Naive thymus-derived CD8-positive, alpha-beta T cell (primary cell): ENCODE measurements around the gene TMEM74B. TPM values are rescaled to one million over a fixed set of nuclear protein-coding genes. Genes with fewer than 3 reads are reported as not detected.
"Not testable (repeated sequence)": the region's sequence is repeated elsewhere in the genome, so short reads cannot be mapped to it uniquely, and the experiment has no call there.

Experiments used
- ATAC-seq, 2 donors: fragments of 150-1000 bp; cut with Tn5 transposase in 1 of 2; sonication (Bioruptor Pico), chemical (Tn5 transposase) in 1 of 2; 1 replicate in 1 of 2; 2 replicates in 1 of 2; pipeline ENCODE4 v1.10.0; 2021; ENCODE audit warnings: mild to moderate bottlenecking in 2 of 2, moderate library complexity in 2 of 2
- POLR2A ChIA-PET: fragments of 350-600 bp; sonication (Branson Sonifier 250); formaldehyde crosslinking; loops from one replicate; lab custom pipeline; 2021; ENCODE audit warnings: antibody characterized with exemption; lab: Charles Lee
- DNase-seq, 10 donors: peaks; one replicate each; pipeline versions ENCODE4 v3.0.0 to v3.0.0-alpha.2; 2020 to 2022
- H3K27ac Mint-ChIP-seq, 10 donors: one replicate each; pipeline ENCODE4 v1.8.0; 2020 to 2022; ENCODE audit warnings: mild to moderate bottlenecking in 10 of 10, mixed read lengths in 10 of 10, moderate library complexity in 4 of 10, inconsistent platforms in 1 of 10
- H3K27me3 Mint-ChIP-seq, 5 donors: one replicate each; pipeline ENCODE4 v1.8.0; 2021 to 2022; ENCODE audit warnings: mixed read lengths in 5 of 5
- H3K36me3 Mint-ChIP-seq, 3 donors: one replicate each; pipeline ENCODE4 v1.8.0; 2020 to 2022; ENCODE audit warnings: mixed read lengths in 3 of 3, mild to moderate bottlenecking in 2 of 3, inconsistent platforms in 1 of 3
- H3K4me1 Mint-ChIP-seq, 4 donors: one replicate each; pipeline ENCODE4 v1.8.0; 2021 to 2022; ENCODE audit warnings: mixed read lengths in 4 of 4
- H3K4me3 Mint-ChIP-seq, 10 donors: one replicate each; pipeline ENCODE4 v1.8.0; 2020 to 2022; ENCODE audit warnings: mild to moderate bottlenecking in 10 of 10, mixed read lengths in 10 of 10, moderate library complexity in 6 of 10, inconsistent platforms in 1 of 10
- H3K9me3 Mint-ChIP-seq, 9 donors: one replicate each; pipeline ENCODE4 v1.8.0; 2020 to 2022; ENCODE audit warnings: mixed read lengths in 9 of 9, mild to moderate bottlenecking in 3 of 9, inconsistent platforms in 1 of 9, moderate library complexity in 1 of 9
- polyA plus RNA-seq, 3 donors: library from polyadenylated mRNA; unstranded; fragments of 300-500 nt; fragmentation: Illumina TruSeq; gene quantifications; one replicate each; pipeline ENCODE4 v1.2.3, GENCODE V29; 2021
- total RNA-seq, 8 experiments: library from RNA in 2 of 8; stranded (reverse) in 2 of 8; gene quantifications; one replicate each; pipeline ENCODE4 v1.2.3 and lab custom pipeline; 2021 to 2026

The TMEM74B gene
- not detected for total RNA-seq
- polyA plus RNA-seq, result not detected
- total RNA-seq (lab: John Stamatoyannopoulos, UW), result 0 to 0.17 (median 0) reads per million in 6 experiments

DNA sequence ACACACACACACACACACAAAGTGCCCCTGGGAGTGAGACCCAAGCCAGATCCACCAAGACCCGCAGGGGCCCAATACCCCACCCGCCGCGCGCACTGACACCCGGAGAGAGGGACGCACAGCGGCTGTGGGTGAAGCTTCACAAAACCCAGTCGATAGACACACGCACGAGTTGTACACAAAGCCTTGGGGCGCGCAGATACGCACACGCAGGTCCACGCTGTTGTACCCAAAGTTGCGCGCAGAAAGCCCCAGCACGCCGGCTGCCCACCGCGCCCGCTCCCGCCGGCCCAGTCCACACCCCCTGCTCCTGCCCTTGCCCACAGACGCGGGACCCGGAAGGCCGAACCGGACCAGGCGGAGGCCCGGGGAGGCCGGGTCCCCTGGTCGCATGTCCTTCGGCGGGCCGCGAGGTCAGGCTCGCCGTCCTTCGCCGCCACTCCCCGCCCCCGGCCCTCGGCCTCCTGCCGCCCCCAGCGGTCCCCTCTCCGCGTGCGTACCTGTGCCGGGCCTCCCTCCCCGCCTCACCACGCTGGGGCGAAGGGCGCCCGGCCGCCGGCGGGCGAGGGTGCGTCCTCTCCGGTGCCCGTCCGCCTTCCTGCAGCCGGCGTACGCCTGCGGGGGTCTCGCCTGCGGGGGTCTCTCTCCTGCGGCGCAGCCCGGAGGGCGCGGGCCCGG is at the start of gene TMEM74B:
Gene TMEM74B, minus strand, starts transcription at position 344 of the 678 bp plus-strand sequence. CDS start 1,180 bp downstream, outside the sequence.
- peak; percentile 34 for ATAC-seq
- Mint-ChIP-seq H3K4me1 (peaks cover 9 to 14% (median 13%) of the 10 kb centered on the region in 4 donors), H3K4me3 (peak within 1 kb of the TSS; percentile 57 to 89 (median 77)), H3K36me3 (peaks cover 0 to 5% (median 0%) of the 10 kb centered on the region in 3 donors), H3K9me3 (no peaks in the 10 kb centered on the region), H3K27me3 (peaks cover 20 to 30% (median 26%) of the 10 kb centered on the region in 5 donors), H3K27ac (peak within 1 kb of the TSS in 2 of 10 donors; percentile 19 to 62)
- POLR2A ChIA-PET, result interaction anchor here (0.6 kb wide), 1 partner anchor 592 kb away, joined by 3 read pairs; no protein-coding TSS in a partner anchor
- DNase-seq, result peak in 1 of 10 donors; percentile 7

DNA sequence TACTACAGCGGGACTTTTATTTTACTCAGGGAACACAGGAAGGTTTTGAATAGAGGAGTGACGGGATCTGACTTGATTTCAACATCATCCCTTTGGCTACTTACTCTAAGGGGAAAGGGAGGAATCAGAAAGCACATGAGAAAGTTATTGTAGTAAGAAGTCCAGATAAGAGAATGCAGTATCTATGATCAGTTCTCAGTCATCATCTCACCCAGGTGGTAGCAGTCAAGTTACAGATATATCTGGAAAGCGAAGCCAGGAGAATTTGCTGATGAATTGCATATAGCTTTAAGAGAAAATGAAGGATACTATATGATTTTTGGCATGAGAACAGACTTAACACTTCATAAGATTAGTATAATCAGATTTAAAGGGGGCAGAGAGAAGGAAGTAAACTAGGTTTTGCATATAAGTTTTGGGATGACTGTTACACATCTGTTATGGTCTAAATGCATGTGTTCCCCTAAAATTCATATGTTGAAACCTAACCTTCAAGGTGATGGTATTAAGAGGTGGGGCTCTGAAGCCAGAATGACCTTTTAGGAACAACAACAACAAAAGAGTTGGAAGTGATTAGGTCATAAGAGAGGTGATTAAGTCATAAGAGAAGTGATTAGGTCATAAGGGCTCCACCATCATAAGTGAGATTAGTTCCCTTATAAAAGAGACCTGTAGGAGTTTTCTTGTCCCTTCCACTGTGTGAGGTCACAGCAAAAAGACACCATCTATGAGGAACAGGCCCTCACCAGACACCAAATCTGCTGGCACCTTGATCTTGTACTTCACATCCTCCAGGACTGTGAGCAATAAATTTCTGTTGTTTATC is 47.7 kb upstream of the TMEM74B start:
- Mint-ChIP-seq H3K27ac (no peak overlapping the region), H3K9me3 (no peaks in the 10 kb centered on the region), H3K4me3 (no peak overlapping the region), H3K4me1 (peaks cover 0 to 4% (median under 1%) of the 10 kb centered on the region in 4 donors), H3K36me3 (no peaks in the 10 kb centered on the region), H3K27me3 (peaks cover 5 to 23% (median 8%) of the 10 kb centered on the region in 5 donors)
- DNase-seq (no peak), ATAC-seq (no peak)
- POLR2A ChIA-PET, result no interaction called here

DNA sequence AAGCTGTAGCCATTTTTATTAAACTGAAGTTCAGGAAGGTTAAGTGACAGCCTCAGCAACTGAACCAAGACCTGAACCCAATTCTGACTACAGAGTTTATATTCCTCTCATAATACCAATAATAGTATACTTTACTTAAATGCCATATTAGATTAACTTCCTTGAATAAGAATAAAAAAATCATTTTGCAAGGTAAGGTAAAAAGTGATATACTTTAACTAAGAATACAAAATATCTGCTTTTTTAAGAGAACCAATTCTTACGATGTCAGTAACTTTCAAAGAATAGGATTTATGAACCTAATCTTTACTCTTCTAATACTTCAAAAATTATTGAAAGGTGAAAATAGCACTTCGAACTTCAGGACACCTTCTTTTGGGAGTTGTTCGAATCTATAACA is 44.8 kb upstream of the TMEM74B start:
- DNase-seq (no peak), ATAC-seq (no peak)
- Mint-ChIP-seq H3K4me1 (peaks cover 5 to 15% (median 12%) of the 10 kb centered on the region in 4 donors), H3K4me3 (no peak overlapping the region), H3K27ac (no peak overlapping the region), H3K9me3 (no peaks in the 10 kb centered on the region), H3K27me3 (peaks cover 4 to 23% (median 8%) of the 10 kb centered on the region in 5 donors), H3K36me3 (no peaks in the 10 kb centered on the region)
- POLR2A ChIA-PET, result no interaction called here

DNA sequence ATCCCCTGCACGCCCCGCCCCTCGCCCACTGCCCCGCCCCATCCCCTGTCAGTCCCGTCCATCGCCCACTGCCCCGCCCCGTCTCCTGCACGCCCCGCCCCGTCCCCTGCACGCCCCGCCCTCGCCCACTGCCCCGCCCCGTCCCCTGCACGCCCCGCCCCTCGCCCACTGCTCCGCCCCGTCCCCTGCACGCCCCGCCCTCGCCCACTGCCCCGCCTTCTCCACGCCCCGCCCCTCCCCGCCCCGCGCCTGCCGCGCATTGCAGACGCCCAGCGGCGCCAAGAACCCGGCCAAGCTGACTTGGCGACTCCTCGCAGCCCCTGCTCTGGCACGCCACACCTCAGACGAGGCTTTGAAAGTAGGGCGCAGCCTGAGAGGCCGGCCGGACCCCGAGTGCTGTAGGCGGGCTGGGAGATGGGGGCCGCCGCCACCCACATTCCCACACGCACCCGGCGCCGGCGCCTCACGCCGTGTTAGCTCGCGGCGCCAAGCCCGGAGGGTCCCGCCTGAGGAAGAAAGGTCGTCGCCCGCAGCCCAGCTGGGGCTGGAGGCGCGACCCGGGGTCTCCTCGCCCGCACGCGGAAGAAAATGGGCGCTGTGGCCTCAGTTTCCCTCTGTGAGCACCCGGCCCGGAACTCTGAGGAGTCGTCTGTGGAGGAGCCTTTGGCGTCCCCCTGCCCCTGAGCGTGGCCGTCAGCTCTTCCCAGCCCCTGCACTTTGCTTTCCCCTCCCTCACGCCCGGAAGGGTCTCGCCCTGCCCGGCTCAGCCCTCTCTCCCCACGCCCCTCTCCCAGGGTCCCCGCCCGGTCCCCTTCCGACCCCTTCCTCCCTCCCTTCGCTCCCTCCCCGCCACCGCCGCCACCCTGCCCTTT is 41.2 kb upstream of the TMEM74B start, which contains the start of gene RAD21L1:
Gene RAD21L1, plus strand, starts transcription at position 262 of the 872 bp plus-strand sequence. CDS start 2,410 bp downstream, outside the sequence.
- Mint-ChIP-seq H3K27ac (peak within 1 kb of the TSS in 9 of 10 donors; percentile 57 to 89 (median 65)), H3K4me1 (peaks cover 8 to 16% (median 12%) of the 10 kb centered on the region in 4 donors), H3K27me3 (peaks cover 4 to 21% (median 6%) of the 10 kb centered on the region in 5 donors), H3K4me3 (peak within 1 kb of the TSS; percentile 76 to 92 (median 89)), H3K36me3 (no peaks in the 10 kb centered on the region), H3K9me3 (peaks cover 0 to 11% (median 3%) of the 10 kb centered on the region in 9 donors)
- peak; percentile 76 to 78 for ATAC-seq
- peak; percentile 55 to 89 (median 74) for DNase-seq
- POLR2A ChIA-PET, result interaction anchor here (0.8 to 1.7 kb wide), 6 partner anchors 9 to 240 kb away, joined by 3 to 5 read pairs (median 4); partner anchors contain the start of genes PSMF1 and SNPH

DNA sequence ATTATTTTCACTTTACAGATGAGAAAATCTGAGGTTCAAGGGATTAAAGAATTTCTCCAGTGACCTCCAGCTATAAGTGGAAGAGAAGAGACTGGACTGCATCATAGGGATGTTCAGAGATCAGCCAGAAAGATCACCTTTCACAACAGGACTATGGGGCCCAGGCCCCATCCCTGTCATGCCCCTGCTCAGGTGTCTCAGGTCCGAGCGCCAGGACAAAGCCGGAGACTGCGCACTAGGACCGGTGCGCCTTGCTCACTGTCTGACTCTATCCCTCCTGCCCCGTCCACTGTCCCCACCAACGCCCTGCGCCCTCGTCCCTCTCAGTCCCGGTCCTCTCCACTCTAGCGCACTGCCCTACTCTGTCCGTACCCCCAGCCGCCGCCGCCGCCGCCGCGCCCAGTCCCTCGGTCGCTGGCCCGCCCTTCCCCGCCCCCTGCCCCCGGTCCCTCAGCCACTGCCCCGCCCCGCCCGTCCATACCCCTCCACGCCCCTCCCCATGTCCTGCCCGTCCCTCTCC is 40.5 kb upstream of the TMEM74B start:
- peak; percentile 17 to 55 for ATAC-seq
- H3K27ac Mint-ChIP-seq, result peak overlapping the region in 7 of 10 donors; percentile 31 to 71 (median 38)

DNA sequence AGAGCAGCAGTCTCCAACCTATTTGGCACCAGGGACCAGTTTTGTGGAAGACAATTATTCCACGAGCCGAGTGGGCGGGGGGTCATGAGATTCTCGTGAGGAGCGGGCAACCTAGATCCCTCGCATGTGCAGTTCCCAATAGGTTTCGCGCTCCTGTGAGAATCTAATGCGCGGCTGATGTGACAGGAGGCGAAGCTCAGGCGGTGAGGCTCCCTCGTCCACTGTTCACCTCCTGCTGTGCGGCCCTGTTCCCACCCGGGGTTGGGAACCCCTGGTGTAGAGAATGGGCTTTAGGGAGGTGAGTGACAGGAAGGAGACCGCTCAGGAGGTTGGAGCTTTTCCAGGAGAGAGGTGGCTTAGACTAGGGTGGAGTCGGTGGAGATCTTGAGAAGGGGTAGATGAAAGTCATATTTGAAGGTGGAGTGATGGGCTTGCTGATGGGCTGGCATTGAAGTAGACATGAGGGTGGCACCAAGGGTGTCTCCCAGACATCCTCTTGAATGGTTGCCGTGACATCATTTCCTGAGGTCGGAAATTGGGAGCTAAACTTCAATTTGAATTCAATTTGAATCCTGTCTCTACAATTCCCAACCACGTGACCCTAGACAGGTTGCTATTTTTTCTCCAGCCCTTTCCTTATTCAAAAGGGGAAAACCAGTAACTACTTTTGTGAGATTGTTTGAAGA is 39.6 kb upstream of the TMEM74B start:
- no peaks in the 10 kb centered on the region for H3K36me3 Mint-ChIP-seq
- H3K27ac Mint-ChIP-seq, result peak overlapping the region in 7 of 10 donors; percentile 0 to 92 (median 15)
- POLR2A ChIA-PET, result interaction anchor here (0.6 kb wide), 1 partner anchor 107 kb away, joined by 7 read pairs; no protein-coding TSS in a partner anchor
- H3K9me3 Mint-ChIP-seq, result peaks cover 0 to 16% (median 7%) of the 10 kb centered on the region in 9 donors
- peaks cover 0 to 12% (median 3%) of the 10 kb centered on the region in 5 donors for H3K27me3 Mint-ChIP-seq
- peak overlapping the region in 8 of 10 donors; percentile 26 to 79 (median 50) for H3K4me3 Mint-ChIP-seq
- ATAC-seq, result no peak
- peaks cover 8 to 16% (median 12%) of the 10 kb centered on the region in 4 donors for H3K4me1 Mint-ChIP-seq
- DNase-seq, result no peak

More for the DNA sequence above, 40.5 kb upstream of the TMEM74B start:
- Mint-ChIP-seq H3K9me3 (peaks cover 0 to 16% (median 3%) of the 10 kb centered on the region in 9 donors), H3K4me1 (peaks cover 8 to 16% (median 12%) of the 10 kb centered on the region in 4 donors), H3K36me3 (no peaks in the 10 kb centered on the region), H3K27me3 (peaks cover 3 to 15% (median 6%) of the 10 kb centered on the region in 5 donors), H3K4me3 (peak overlapping the region; percentile 62 to 88 (median 78))
- POLR2A ChIA-PET, result interaction anchor here (0.8 to 1.7 kb wide), 5 partner anchors 8 to 167 kb away, joined by 3 to 5 read pairs (median 4); partner anchors contain the start of genes PSMF1 and SNPH
- peak in 1 of 10 donors; percentile 25 for DNase-seq

DNA sequence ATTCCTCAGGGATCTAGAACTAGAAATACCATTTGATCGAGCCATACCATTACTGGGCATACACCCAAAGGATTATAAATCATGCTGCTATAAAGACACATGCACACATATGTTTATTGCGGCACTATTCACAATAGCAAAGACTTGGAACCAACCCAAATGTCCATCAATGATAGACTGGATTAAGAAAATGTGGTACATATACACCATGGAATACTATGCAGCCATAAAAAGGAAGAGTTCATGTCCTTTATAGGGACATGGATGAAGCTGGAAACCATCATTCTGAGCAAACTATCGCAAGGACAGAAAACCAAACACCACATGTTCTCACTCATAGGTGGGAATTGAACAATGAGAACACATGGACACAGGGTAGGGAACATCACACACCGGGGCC is 38.0 kb upstream of the TMEM74B start:
- ATAC-seq, H3K36me3 Mint-ChIP-seq, DNase-seq, H3K27ac Mint-ChIP-seq: not testable (repeated sequence)
- H3K4me3 Mint-ChIP-seq, result peak overlapping the region in 1 of 10 donors; percentile 24
- POLR2A ChIA-PET, result interaction anchor here (0.6 kb wide), 1 partner anchor 427 kb away, joined by 5 read pairs; no protein-coding TSS in a partner anchor
- peaks cover 10 to 19% (median 16%) of the 10 kb centered on the region in 4 donors for H3K4me1 Mint-ChIP-seq
- peaks cover 0 to 11% (median 0%) of the 10 kb centered on the region in 5 donors for H3K27me3 Mint-ChIP-seq
- peaks cover 0 to 19% (median 8%) of the 10 kb centered on the region in 9 donors for H3K9me3 Mint-ChIP-seq

DNA sequence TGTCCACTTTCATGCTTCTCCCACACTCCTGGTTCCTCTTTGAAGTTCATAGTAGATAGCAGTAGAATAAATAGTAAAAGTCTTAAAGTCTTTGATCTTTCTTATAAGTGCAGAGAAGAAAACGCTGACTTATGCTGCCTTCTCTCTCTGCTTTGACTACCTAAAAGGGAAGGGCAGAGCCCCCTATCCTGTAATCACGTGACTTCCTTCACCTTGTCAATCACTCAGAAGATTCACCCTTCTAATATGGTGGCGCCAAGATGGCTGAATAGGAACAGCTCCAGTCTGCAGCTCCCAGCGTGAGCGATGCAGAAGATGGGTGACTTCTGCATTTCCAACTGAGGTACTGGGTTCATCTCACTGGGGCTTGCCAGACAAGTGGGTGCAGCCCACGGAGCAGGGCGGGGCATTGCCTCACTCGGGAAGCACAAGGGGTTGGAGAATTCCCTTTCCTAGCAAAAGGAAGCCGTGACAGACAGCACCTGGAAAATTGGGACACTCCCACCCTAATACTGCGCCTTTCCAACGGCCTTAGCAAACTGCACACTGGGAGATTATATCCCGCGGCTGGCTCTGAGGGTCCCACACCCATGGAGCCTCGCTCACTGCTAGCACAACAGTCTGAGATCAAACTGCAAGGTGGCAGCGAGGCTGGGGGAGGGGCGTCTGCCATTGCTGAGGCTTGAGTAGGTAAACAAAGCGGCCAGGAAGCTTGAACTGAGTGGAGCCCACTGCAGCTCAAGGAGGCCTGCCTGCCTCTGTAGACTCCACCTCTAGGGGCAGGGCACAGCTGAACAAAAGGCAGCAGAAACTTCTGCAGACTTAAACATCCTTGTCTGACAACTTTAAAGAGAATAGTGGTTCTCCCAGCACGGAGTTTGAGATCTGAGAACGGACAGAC is 32.0 kb upstream of the TMEM74B start:
- peak overlapping the region in 8 of 10 donors; percentile 15 to 82 (median 64) for H3K4me3 Mint-ChIP-seq
- peaks cover 0 to 12% (median 0%) of the 10 kb centered on the region in 9 donors for H3K9me3 Mint-ChIP-seq
- H3K27ac Mint-ChIP-seq, result peak overlapping the region; percentile 61 to 97 (median 88)
- POLR2A ChIA-PET, result interaction anchor here (1.2 kb wide), 1 partner anchor 9 kb away, joined by 4 read pairs; the partner anchor contains the start of gene RAD21L1
- H3K27me3 Mint-ChIP-seq, result peaks cover 0 to 15% (median 0%) of the 10 kb centered on the region in 5 donors
- H3K4me1 Mint-ChIP-seq, result peaks cover 26 to 44% (median 43%) of the 10 kb centered on the region in 4 donors
- ATAC-seq (peak in 1 of 2 donors; percentile 46), DNase-seq (peak in 5 of 10 donors; percentile 38 to 70 (median 46))
- H3K36me3 Mint-ChIP-seq, result not testable (repeated sequence)

DNA sequence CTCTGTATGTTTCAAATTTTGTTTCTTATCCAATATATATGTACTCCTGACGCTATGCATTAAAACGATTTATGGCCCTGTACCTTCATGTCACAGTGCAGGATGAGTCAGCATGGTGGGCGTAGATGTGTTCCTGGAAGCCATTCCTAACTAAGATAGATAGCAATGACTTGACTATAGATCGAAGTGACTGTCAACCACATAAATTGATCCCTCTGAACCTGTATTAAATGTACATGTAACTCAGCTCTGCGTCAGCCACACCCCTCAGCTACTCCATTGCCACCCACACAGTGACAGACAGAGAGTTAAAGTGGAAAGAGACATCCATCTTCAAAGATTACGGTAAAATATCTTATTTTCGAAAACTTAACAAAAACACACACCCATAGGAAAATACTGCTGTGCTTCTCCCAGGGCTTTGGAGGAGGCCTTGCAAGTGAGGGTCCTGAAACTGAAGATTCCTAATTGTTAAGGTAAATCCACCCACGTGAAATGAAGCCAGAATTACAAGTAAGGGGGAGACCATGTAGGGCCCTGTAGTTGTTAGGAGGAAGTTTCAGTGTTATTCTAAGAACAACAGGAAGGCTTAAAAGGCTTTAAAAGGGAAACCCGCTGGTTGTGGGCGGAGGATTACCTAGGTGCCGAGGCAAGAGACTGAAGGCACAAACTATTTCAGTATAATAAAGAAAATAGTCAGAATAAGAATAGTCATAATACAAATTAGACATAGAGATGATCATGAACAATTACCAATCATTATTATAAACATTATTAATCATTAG is 30.8 kb upstream of the TMEM74B start:
- peaks cover 0 to 18% (median 0%) of the 10 kb centered on the region in 5 donors for H3K27me3 Mint-ChIP-seq
- DNase-seq (peak in 3 of 10 donors; percentile 26 to 55 (median 48)), ATAC-seq (peak; percentile 69 to 82)
- peaks cover 26 to 44% (median 43%) of the 10 kb centered on the region in 4 donors for H3K4me1 Mint-ChIP-seq
- POLR2A ChIA-PET, result no interaction called here
- H3K4me3 Mint-ChIP-seq, result peak overlapping the region; percentile 41 to 82 (median 60)
- peaks cover 0 to 10% (median 0%) of the 10 kb centered on the region in 9 donors for H3K9me3 Mint-ChIP-seq
- peak overlapping the region; percentile 85 to 97 (median 92) for H3K27ac Mint-ChIP-seq
- H3K36me3 Mint-ChIP-seq, result no peaks in the 10 kb centered on the region
